BJ (cell line): ENCODE data around the gene MAGI1. TPM values are rescaled to one million over a fixed set of nuclear protein-coding genes. Genes with fewer than 3 reads are reported as not detected.

Experiments
- CTCF ChIA-PET: fragments of 350-600 bp; formaldehyde crosslinking; extraction: SDS; loops from one replicate; lab custom pipeline; 2021; ENCODE audit warnings: antibody characterized with exemption, inconsistent platforms; lab: Yijun Ruan, JAX
- POLR2A ChIA-PET: fragments of 300-600 bp; sonication (Branson Sonifier 250); formaldehyde crosslinking; extraction: SDS; loops from one replicate; lab custom pipeline; 2021; ENCODE audit warnings: antibody characterized with exemption; lab: Charles Lee
- DNase-seq: peaks from one replicate; pipeline ENCODE4 v3.0.0-alpha.2; 2011; ENCODE audit warnings: low read depth
- H3K27me3 ChIP-seq: 2 replicates; pipeline ENCODE4 v1.6.0; 2011; ENCODE audit warnings: low read length; ENCODE audit not compliant: control insufficient read depth, insufficient read depth
- H3K36me3 ChIP-seq: 2 replicates; pipeline ENCODE4 v1.5.1; 2011; ENCODE audit warnings: low read length; ENCODE audit not compliant: control insufficient read depth, insufficient read depth
- H3K4me3 ChIP-seq: 2 replicates; pipeline ENCODE4 v1.5.1; 2011; ENCODE audit warnings: low read depth, mild to moderate bottlenecking, control low read depth, low read length
- CTCF ChIP-seq: IDR thresholded peaks from 2 replicates; pipeline ENCODE4 v1.5.1; 2011; ENCODE audit warnings: low read depth, mild to moderate bottlenecking, control low read depth, inconsistent platforms, low read length, moderate library complexity; ENCODE audit not compliant: insufficient read depth
- polyA plus RNA-seq: library from polyadenylated mRNA; depleted of rRNA; stranded (reverse); fragments of >200 nt; gene quantifications from 2 replicates; pipeline ENCODE4 v1.2.3, GENCODE V29; 2011

Gene MAGI1
- polyA plus RNA-seq, 1 experiment, result 14.4 TPM

- ChIA-PET POLR2A (no interaction called here), CTCF (no interaction called here)
- H3K4me3 ChIP-seq, result no peak overlapping the region
- no peak for DNase-seq
- H3K27me3 ChIP-seq, result no peaks in the 10 kb centered on the region
- no peak for TF ChIP-seq CTCF
- peaks cover 3% of the 10 kb centered on the region; the same call in 1 of the 2 replicates for H3K36me3 ChIP-seq
These were observed 606.2 kb downstream of the MAGI1 start for GRCh38 chr3:65432388-65433003.

GRCh38 chr3:65425880-65426279, 612.8 kb downstream of the MAGI1 start:
- TF ChIP-seq CTCF, result peak; percentile 50
- DNase-seq, result no peak
- peaks cover 3% of the 10 kb centered on the region; the same call in 1 of the 2 replicates for H3K36me3 ChIP-seq
- no peaks in the 10 kb centered on the region for H3K27me3 ChIP-seq
- POLR2A ChIA-PET, result no interaction called here
- H3K4me3 ChIP-seq, result no peak overlapping the region
- CTCF ChIA-PET, result interaction anchor here (0.6 to 2.8 kb wide), 9 partner anchors 13 to 892 kb away, joined by 3 to 11 read pairs (median 3); no protein-coding TSS in a partner anchor

- Histone ChIP-seq H3K4me3 (no peak overlapping the region), H3K27me3 (no peaks in the 10 kb centered on the region), H3K36me3 (0 out of 2 replicates have a peak, but pooled peaks cover 1% of the 10 kb centered on the region)
- DNase-seq, result no peak
- TF ChIP-seq CTCF, result no peak
- ChIA-PET CTCF (interaction anchor here (1.3 to 1.4 kb wide), 2 partner anchors 11 to 17 kb away, joined by 3 to 4 read pairs; no protein-coding TSS in a partner anchor), POLR2A (no interaction called here)
These were observed 616.6 kb downstream of the MAGI1 start for GRCh38 chr3:65422154-65422553.

- TF ChIP-seq CTCF, result no peak
- Histone ChIP-seq H3K4me3 (no peak overlapping the region), H3K27me3 (no peaks in the 10 kb centered on the region), H3K36me3 (0 out of 2 replicates have a peak, but pooled peaks cover 1% of the 10 kb centered on the region)
- CTCF ChIA-PET, result no interaction called here
- POLR2A ChIA-PET, result no interaction called here
- DNase-seq, result no peak
These were observed 619.5 kb downstream of the MAGI1 start for GRCh38 chr3:65419233-65419632.

GRCh38 chr3:65413891-65414290, 624.8 kb downstream of the MAGI1 start:
- H3K4me3 ChIP-seq, result no peak overlapping the region
- H3K27me3 ChIP-seq, result no peaks in the 10 kb centered on the region

More at GRCh38 chr3:65413891-65414290, 624.8 kb downstream of the MAGI1 start:
- ChIA-PET POLR2A (no interaction called here), CTCF (interaction anchor here (1.1 to 1.4 kb wide), 2 partner anchors 9 to 25 kb away, joined by 4 read pairs; no protein-coding TSS in a partner anchor)
- no peaks in the 10 kb centered on the region for H3K36me3 ChIP-seq
- no peak for DNase-seq
- TF ChIP-seq CTCF, result no peak
